ENCODE data around the gene C6orf163. TPM values are rescaled to one million over a fixed set of nuclear protein-coding genes. Genes with fewer than 3 reads are reported as not detected.
"Not testable (repeated sequence)": the region's sequence is repeated elsewhere in the genome, so short reads cannot be mapped to it uniquely, and the experiment has no call there.

Gene C6orf163
- total RNA-seq (10 to 100 TPM in 1 of 5 donors, 1 to 10 TPM in 3, under 1 TPM in 1; 0.87 to 10.3 (median 3.9) TPM), polyA plus RNA-seq (1 to 10 TPM in 2 of 3 donors, under 1 TPM in 1; 0.58 to 1.6 (median 1.1) TPM)
- long read RNA-seq, donor 1 = 0 reads
- long read RNA-seq, donor 2 = 0 reads
- long read RNA-seq, donor 3, partial matches to known transcripts = 0 of 1 reads
- long read RNA-seq, donor 3, other reads (novel, unspliced or antisense) = 0 of 1 reads
- long read RNA-seq, donor 4 = 0 reads
- long read RNA-seq, donor 5 = 0 reads
- long read RNA-seq, donor 6, partial matches to known transcripts = 0 of 1 reads
- long read RNA-seq, donor 6, other reads (novel, unspliced or antisense) = 0 of 1 reads
- long read RNA-seq, donor 7 = 0 reads
- long read RNA-seq, donor 8, partial matches to known transcripts = 0 of 1 reads
- long read RNA-seq, donor 8, other reads (novel, unspliced or antisense) = 0 of 1 reads
- long read RNA-seq, donor 9 = 0 reads
- long read RNA-seq, donor 10 = 0 reads

DNA sequence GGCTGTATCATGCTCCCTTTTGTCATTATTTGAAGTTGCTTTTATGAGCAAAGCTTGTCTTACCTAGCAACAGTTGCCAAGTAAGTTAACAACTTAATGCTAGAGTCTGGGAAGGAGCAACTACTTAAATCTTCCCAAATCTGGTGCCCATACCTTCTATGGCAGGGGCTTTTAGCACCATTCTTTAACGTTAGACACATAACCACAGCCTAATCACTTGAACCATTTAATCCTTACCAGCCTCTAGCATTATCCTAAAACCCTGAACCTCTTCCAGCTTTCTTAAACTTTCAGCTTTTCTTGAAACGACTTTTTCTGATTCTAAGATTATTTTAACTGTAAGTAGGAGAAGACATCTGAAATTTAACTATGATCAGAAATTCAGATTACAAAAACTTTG is at the start of gene C6orf163:
TSS of gene C6orf163 (plus strand) at position 83 of the 400 bp plus-strand sequence. CDS start at position 370, 287 bp downstream.
- TF ChIP-seq POLR2A (IDR thresholded peaks at IDR 0.05) (no peak), EP300 (IDR thresholded peaks at IDR 0.05) (no peak), POLR2AphosphoS5 (IDR thresholded peaks at IDR 0.05) (no peak)
- TF ChIP-seq, protein P1, sequence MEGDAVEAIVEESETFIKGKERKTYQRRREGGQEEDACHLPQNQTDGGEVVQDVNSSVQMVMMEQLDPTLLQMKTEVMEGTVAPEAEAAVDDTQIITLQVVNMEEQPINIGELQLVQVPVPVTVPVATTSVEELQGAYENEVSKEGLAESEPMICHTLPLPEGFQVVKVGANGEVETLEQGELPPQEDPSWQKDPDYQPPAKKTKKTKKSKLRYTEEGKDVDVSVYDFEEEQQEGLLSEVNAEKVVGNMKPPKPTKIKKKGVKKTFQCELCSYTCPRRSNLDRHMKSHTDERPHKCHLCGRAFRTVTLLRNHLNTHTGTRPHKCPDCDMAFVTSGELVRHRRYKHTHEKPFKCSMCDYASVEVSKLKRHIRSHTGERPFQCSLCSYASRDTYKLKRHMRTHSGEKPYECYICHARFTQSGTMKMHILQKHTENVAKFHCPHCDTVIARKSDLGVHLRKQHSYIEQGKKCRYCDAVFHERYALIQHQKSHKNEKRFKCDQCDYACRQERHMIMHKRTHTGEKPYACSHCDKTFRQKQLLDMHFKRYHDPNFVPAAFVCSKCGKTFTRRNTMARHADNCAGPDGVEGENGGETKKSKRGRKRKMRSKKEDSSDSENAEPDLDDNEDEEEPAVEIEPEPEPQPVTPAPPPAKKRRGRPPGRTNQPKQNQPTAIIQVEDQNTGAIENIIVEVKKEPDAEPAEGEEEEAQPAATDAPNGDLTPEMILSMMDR (IDR thresholded peaks at IDR 0.05) = no peak
- intact Hi-C loops (cut with DNase I; ENCODE audit: low total_unique reads) = no loop called here
- 74 to 94% (median 81%) methylated on average over 2 of the region's 2 CpGs for WGBS, 5 donors

DNA sequence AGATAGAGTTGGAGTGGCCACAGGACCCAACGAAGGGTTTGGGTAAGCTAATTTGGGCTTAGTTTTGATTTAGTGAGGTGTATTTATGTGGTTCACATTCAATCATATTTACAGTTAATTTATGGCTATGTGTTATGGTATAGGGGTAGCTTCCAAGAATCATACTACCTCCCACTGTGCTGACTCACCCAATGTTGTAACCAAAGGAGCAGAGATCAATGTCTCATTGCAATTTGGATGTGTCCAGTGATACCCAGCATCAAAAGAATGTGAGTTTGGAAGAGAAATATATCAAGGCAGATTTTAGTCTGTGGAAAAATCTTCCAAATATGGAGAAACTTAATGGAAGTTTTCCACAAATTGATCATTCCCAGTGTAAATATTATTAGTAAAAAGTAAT is 47.5 kb upstream of the C6orf163 start:
- DNase-seq = no peak
- Histone ChIP-seq H3K4me3 (no peak overlapping the region), H3K27ac (no peak overlapping the region), H3K4me1 (no peaks in the 10 kb centered on the region), H3K36me3 (no peaks in the 10 kb centered on the region), H3K9me3 (peaks cover 0 to 8% (median 0%) of the 10 kb centered on the region in 4 donors), H3K27me3 (peaks cover 0 to 5% (median 0%) of the 10 kb centered on the region in 3 donors)
- intact Hi-C loops (cut with DNase I; ENCODE audit: low total_unique reads) = no loop called here
- WGBS, 5 donors = 54 to 78% (median 65%) methylated on average over 1 of the region's 1 CpG
- TF ChIP-seq, protein P1 (IDR thresholded peaks at IDR 0.05) = no peak
- no peak for TF ChIP-seq EP300 (IDR thresholded peaks at IDR 0.05)
- TF ChIP-seq POLR2AphosphoS5 (IDR thresholded peaks at IDR 0.05) = no peak
- no peak for TF ChIP-seq POLR2A (IDR thresholded peaks at IDR 0.05)

More for the DNA sequence above, at the start of gene C6orf163:
- Histone ChIP-seq H3K36me3 (peaks cover 0 to 9% (median 2%) of the 10 kb centered on the region in 4 donors), H3K9me3 (no peaks in the 10 kb centered on the region), H3K4me1 (no peaks in the 10 kb centered on the region), H3K27me3 (no peaks in the 10 kb centered on the region), H3K27ac (no peak within 1 kb of the TSS), H3K4me3 (no peak within 1 kb of the TSS)
- DNase-seq = no peak

DNA sequence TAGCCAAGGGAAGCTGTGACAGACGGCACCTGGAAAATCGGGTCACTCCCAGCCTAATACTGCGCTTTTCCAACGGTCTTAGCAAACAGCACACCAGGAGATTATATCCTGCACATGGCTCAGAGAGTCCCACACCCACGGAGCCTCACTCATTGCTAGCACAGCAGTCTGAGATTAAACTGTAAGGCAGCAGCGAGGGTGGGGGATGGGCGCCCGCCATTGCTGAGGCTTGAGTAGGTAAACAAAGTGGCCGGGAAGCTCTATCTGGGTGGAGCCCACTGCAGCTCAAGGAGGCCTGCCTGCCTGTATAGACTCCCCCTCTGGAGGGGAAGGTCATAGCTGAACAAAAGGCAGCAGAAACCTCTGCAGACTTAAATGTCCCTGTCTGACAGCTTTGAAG is 43.3 kb upstream of the C6orf163 start:
- WGBS, 5 donors = 72 to 92% (median 81%) methylated on average over 6 to 9 of the region's 9 CpGs

DNA sequence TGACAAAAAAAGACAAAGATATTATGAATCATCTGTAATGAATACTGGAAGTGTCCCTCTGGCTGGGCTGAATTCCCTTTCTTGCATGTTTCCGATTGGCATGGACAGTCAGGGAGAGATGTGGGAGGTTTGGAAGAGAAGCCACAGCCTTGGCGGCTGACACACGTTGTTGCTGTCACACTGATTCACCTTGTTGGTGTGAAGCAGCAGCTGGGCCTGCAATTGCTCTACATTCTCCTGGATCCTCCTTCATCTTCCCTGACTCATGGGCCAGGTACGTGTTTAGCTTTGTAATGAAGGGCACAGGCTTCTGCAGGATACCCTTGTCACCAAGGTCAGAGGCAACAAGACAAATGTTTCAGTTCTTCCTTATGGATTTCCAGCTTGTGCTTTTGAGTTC is 35.6 kb upstream of the C6orf163 start:
- Histone ChIP-seq H3K4me1 (no peaks in the 10 kb centered on the region), H3K4me3 (no peak overlapping the region), H3K27me3 (peaks cover 0 to 4% (median 3%) of the 10 kb centered on the region in 3 donors), H3K27ac (no peak overlapping the region), H3K9me3 (peaks cover 0 to 8% (median 0%) of the 10 kb centered on the region in 4 donors), H3K36me3 (no peaks in the 10 kb centered on the region)
- WGBS, 5 donors = 60 to 81% (median 69%) methylated on average over 4 of the region's 4 CpGs
- TF ChIP-seq, protein P1 (IDR thresholded peaks at IDR 0.05) = no peak
- TF ChIP-seq POLR2AphosphoS5 (IDR thresholded peaks at IDR 0.05) (no peak), EP300 (IDR thresholded peaks at IDR 0.05) (no peak), POLR2A (IDR thresholded peaks at IDR 0.05) (no peak)
- no peak for DNase-seq
- intact Hi-C loops (cut with DNase I; ENCODE audit: low total_unique reads) = no loop called here

More for the DNA sequence above, 43.3 kb upstream of the C6orf163 start:
- intact Hi-C loops (cut with DNase I; ENCODE audit: low total_unique reads); DNase-seq; H3K9me3 ChIP-seq; H3K4me1 ChIP-seq; H3K27ac ChIP-seq; H3K36me3 ChIP-seq; H3K27me3 ChIP-seq; H3K4me3 ChIP-seq: not testable (repeated sequence)

DNA sequence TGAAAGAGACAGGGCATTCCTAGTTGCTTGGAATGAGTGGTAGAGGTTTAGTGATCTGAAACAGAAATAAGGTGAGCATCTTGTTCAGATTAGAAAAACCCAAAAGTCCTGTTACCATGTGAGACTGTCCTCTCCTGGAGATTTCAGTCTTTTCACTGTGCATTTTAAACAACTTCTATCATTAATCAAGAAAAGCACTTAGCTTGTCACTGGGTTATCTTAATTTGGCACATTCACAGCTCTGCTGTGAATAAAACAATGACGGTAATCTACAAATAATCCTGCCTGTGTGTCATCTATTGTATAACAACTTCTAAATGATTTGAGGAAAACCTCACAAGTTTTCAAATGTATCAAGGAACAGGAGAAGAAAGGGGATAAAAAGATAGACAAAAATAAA is 31.8 kb upstream of the C6orf163 start:
- DNase-seq = no peak
- 0 to 32% (median 9%) methylated on average over 1 of the region's 1 CpG for WGBS, 5 donors
- Histone ChIP-seq H3K27ac (no peak overlapping the region), H3K36me3 (no peaks in the 10 kb centered on the region), H3K9me3 (no peaks in the 10 kb centered on the region), H3K27me3 (peaks cover 0 to 13% (median 3%) of the 10 kb centered on the region in 3 donors), H3K4me1 (no peaks in the 10 kb centered on the region), H3K4me3 (no peak overlapping the region)
- no peak for TF ChIP-seq POLR2AphosphoS5 (IDR thresholded peaks at IDR 0.05)
- TF ChIP-seq, protein P1 (IDR thresholded peaks at IDR 0.05) = no peak
- no peak for TF ChIP-seq POLR2A (IDR thresholded peaks at IDR 0.05)
- no peak for TF ChIP-seq EP300 (IDR thresholded peaks at IDR 0.05)
- intact Hi-C loops (cut with DNase I; ENCODE audit: low total_unique reads) = no loop called here
